Endothelial cell of hepatic sinusoid (primary cell): ENCODE measurements around the gene NCKAP5.

ENCODE experiments used
- in situ Hi-C: cut with HindIII; loops from 2 replicates; pipeline ENCODE4 v1.10.0; 2017; ENCODE audit warnings: low sequenced_read_pairs

NCKAP5 gene

GRCh38 chr2:132977812-132978529 lies 590.3 kb downstream of the NCKAP5 start:
- in situ Hi-C loops: no loop called here

GRCh38 chr2:132975193-132976105 lies 592.8 kb downstream of the NCKAP5 start:
- in situ Hi-C loops: no loop called here

GRCh38 chr2:132974467-132975095 lies 593.7 kb downstream of the NCKAP5 start:
- in situ Hi-C loops: no loop called here

- in situ Hi-C loops: no loop called here
Observed at GRCh38 chr2:132971310-132972061, 596.8 kb downstream of the NCKAP5 start.

- in situ Hi-C loops: no loop called here
Observed at GRCh38 chr2:132969371-132969985, 598.8 kb downstream of the NCKAP5 start.

- in situ Hi-C loops: no loop called here
Observed at GRCh38 chr2:132965460-132965859, 602.8 kb downstream of the NCKAP5 start.

GRCh38 chr2:132963161-132963560 lies 605.1 kb downstream of the NCKAP5 start:
- in situ Hi-C loops: no loop called here

GRCh38 chr2:132958887-132959286 lies 609.4 kb downstream of the NCKAP5 start:
- in situ Hi-C loops: no loop called here

DNA sequence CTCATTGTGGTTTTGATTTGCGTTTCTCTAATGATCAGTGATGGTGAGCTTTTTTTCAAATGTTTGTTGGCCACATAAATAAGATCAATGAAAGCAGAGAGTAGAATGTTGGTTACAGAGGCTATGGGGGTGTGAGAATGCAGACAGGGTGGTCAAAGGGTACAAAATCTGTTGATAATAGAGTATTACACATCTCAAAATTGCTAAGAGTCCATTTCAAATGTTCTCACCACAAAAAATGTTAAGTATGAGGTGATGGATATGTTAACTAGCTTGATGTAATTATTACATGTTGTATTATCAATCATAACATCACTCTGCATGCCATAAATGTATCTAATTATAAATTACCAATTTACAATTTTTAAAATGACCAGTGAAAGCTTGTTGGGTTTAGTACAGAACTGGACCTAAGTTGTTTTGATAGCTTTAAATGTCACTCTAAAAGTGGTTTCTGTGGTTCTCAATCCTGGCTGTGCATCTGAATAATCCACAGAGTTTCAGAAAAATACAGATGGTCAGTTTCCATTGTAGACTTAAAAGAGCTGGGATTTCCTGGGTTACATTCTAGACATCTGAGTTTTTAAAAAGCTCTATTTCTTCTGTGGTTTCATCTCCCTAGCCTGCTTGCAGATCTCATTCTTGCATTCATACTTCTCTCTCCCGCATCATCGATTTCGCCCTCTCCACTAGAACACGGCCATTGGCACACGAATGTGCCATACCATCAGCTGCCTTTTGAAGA lies 612.2 kb downstream of the NCKAP5 start:
- in situ Hi-C loops: no loop called here

DNA sequence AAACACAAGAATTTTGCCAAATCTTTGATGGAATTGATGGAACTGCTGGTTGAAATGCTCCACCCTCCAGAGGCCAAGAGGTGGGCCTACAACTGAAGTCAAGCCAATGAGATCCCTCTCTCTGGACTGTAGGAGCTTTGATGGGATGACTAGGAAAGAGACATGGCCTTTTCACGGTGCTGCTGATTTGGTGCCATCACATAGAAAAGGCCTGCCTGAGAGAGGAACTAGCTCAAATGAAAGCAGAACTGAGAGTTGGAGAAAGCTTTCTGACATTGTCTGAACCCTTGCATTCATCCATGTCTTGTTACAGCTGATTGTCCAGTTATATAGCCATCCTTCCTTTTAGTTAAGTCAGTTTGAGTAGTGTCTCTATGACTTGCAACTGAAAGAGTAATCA lies 614.5 kb downstream of the NCKAP5 start:
- in situ Hi-C loops: no loop called here

DNA sequence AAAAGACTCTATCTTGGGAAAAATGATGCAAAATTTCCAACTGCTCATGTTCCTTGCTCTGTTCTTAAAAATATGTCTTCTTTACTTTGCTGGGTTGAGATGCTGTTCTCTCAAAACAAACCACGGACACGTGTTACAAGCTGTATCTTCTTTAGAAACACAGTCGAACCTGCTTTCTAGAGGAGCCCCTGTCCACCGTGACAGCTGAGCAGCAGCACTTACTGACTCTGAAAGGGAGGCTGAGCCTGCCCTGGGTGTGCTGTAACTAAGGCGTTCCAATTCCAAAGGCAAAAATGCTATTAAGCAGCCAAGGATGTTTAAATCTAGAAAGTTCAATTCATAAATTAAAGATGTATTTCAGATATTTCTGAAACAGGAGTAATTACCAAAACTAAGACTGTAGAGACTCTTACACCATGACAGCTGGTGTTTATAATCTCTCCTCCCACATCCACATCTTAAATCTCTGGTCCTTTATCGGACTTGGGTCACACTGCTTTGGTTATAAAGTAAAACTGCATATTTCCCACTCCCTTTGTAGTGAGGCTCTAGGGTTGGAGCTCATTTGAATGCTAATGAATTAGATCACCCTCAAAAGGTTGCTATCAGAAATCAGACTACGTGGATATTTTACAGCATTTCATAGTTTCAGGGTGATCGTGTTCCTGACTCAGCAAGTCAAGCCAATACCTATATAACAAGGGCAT lies 617.1 kb downstream of the NCKAP5 start:
- in situ Hi-C loops: no loop called here

- in situ Hi-C loops: no loop called here
Observed at GRCh38 chr2:132949108-132949507, 619.2 kb downstream of the NCKAP5 start.

DNA sequence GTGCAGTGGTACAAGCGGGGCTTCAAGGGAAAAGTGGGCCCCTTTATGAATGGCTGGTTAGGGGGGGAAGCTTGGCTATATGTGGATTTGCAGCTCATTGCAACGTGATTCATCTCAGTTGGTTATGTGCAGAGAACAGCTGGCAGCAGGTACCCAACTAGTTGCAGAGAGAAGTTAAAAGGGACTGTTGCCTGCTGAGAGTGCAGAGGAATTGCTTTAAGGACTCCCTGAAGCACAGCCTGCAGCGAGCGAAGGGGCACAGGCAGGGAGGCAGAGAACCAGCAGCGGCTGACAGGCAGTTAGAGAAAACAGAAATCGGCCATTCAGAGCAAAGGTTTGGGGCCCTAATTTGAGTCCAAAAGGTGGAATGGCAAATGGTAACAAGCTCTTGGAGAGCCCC lies 620.1 kb downstream of the NCKAP5 start:
- in situ Hi-C loops: no loop called here

DNA sequence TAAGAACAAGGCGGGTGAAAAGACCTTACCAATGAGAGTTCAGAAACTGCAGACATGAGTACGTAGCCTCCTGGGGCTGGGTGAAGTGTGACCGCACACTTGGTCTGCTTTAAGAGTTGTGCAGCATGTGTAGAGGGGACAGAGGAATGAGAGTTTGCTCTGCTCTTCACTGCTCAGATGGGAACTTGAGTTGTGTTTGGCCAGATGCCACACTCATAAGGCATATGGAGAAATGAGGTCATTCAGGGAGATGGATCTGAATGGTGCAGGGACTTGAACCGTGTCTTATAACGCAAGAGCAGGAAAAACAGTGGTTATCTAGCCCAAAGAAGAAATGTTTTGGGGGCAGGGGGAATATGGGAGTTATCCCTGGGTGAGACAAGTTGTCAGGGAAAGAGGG lies 624.4 kb downstream of the NCKAP5 start:
- in situ Hi-C loops: no loop called here

DNA sequence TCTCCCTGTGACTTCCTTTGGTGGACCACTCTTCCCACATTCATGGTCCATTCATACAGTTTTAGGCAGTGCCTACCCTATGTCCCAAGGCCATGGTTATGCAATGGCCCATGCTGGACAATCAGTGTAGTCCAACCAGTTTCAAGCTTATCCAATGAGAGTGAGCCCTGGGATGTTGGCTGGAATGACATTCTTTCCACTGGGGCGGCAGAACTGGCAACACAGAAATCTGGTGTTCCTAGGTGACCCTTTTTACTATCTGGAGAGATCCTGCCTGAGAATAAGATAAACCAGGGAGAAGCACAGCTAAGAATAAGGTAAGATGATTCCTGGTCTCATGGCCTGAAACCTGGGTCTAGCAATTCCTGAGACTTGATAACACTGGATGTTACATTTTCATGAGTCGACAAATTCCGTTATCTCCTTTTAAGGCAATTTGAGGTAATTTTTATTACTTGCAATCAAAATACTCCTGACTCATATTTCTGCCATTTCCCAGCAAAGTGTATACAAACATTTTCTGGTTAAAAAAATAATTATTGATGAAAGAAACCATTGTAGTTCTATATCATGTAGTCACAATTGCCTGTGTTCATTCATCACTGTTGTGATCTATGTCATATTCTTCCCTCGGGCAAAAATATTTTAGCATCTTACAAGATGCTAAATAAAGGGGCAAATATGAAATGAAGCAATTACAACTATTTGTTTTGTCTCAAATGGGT lies 626.8 kb downstream of the NCKAP5 start:
- in situ Hi-C loops: no loop called here

GRCh38 chr2:132937629-132938028 lies 630.6 kb downstream of the NCKAP5 start:
- in situ Hi-C loops: no loop called here

DNA sequence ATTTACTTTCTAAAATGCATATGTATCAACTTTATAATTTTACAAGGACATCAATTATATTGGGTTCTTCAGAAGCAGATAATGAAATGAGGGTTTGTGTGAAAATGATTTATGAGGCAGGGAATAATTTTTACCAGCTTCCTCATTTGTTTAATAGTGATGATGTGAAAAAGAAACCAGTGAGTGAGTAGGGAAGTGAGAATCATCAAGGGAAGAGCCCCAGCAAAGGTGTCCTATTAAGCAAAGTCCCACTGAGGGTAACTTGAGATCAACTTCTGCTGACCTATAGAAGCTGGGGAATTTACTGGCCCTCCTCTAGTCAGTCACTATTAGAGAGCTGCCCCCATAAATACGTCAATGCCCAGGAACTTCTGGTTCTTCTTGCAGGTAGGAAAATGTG lies 631.5 kb downstream of the NCKAP5 start:
- in situ Hi-C loops: no loop called here

DNA sequence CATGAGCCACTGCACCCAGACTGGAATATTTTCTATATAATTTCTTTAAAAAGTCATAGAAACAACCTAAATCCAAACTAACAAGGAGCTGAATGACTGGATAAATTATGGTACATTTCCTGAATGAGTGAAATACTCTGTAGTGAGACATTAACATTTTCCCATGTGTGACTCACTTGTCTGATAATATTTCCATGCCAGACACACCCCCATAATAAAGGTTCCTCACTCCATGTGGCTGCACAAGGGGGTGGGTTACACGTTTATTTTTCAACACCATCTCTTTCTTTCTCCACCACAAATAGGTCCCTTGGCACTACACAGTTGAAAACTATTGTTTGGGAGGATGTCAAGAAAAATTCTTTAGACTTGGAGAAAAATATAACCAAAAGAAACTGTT lies 632.0 kb downstream of the NCKAP5 start:
- in situ Hi-C loops: no loop called here

GRCh38 chr2:132929786-132930185 lies 638.5 kb downstream of the NCKAP5 start:
- in situ Hi-C loops: no loop called here
